Ovary (tissue), 9 donors: Measurements from ENCODE around the gene CABLES1. TPM values are rescaled to one million over a fixed set of nuclear protein-coding genes. Genes with fewer than 3 reads are reported as not detected.

Experiments
- DNase-seq, 5 donors: peaks; one replicate each; pipeline ENCODE4 v3.0.0-alpha.2; 2019 to 2020
- H3K27ac ChIP-seq, 2 donors: fragments of 200-600 bp; one replicate each; pipeline versions ENCODE4 v1.5.1 to v1.8.0; 2019 to 2022
- H3K27me3 ChIP-seq: fragments of 200-600 bp; one replicate; pipeline ENCODE4 v1.8.0; 2022
- H3K36me3 ChIP-seq: fragments of 200-600 bp; sonication (generic); one replicate; pipeline ENCODE4 v1.5.1; 2019
- H3K4me1 ChIP-seq: one replicate; pipeline ENCODE4 v1.8.1; 2013; ENCODE audit warnings: mild to moderate bottlenecking, moderate library complexity; ENCODE audit not compliant: insufficient read depth
- H3K4me3 ChIP-seq: fragments of 200-600 bp; sonication (generic); one replicate; pipeline ENCODE4 v1.5.1; 2017
- H3K9me3 ChIP-seq, 2 donors: fragments of 200-600 bp in 1 of 2; sonication (generic) in 1 of 2; one replicate each; pipeline versions ENCODE4 v1.5.1 to v1.8.1; 2013 to 2019; ENCODE audit warnings: mild to moderate bottlenecking in 1 of 2, moderate library complexity in 1 of 2
- EP300 ChIP-seq: sonication (generic); formaldehyde crosslinking; IDR thresholded peaks from one replicate; pipeline ENCODE4 v1.6.1; 2017; ENCODE audit warnings: antibody characterized with exemption
- POLR2A ChIP-seq: fragments of 450-650 bp; IDR thresholded peaks from one replicate; pipeline ENCODE4 v1.6.1; 2017; ENCODE audit warnings: antibody characterized with exemption, mild to moderate bottlenecking, moderate library complexity
- WGBS, 3 donors: extraction: QIAGEN DNeasy Blood & Tissue Kit in 1 of 3; methylation state at CpG; one replicate each; pipeline versions ENCODE4 v1.1.5 to v1.1.7; 2013 to 2017; 5-methylcytosine and 5-hydroxymethylcytosine counted together
- intact Hi-C, 4 donors: fragments of 100-400 bp; cut with DNase I; formaldehyde crosslinking; loops; one replicate each; pipeline versions ENCODE4 v1.11.0 to v1.15.1; 2022 to 2023
- polyA plus RNA-seq, 2 donors: library from polyadenylated mRNA; stranded (reverse); fragments of 200-250 nt in 1 of 2; fragments of 350-450 nt in 1 of 2; fragmentation: Illumina TruSeq in 1 of 2; extraction: RNeasy Lipid Tissue Mini Kit (QIAGEN cat#74804) in 1 of 2; gene quantifications; one replicate each; pipeline ENCODE4 v1.2.3, GENCODE V29; 2013 to 2014
- total RNA-seq, 7 donors: library from RNA; depleted of rRNA in 2 of 7; stranded (reverse); fragments of >200 nt in 2 of 7; fragmentation: NEBNext Ultra II Directional in 3 of 7; extraction: Animal tissue kit (Norgen Biotek cat#: 25700) in 3 of 7; gene quantifications; one replicate each; pipeline versions ENCODE4 v1.1.0 to v1.2.4, GENCODE V29; 2016 to 2023
- TF ChIP-seq, protein P1 (sequence below), 3 donors: fragments of 450-650 bp in 2 of 3; fragments of 200-600 bp in 1 of 3; IDR thresholded peaks; one replicate each; pipeline versions ENCODE4 v1.5.1 to v1.8.0; 2016 to 2022; ENCODE audit warnings: antibody characterized with exemption in 3 of 3, mild to moderate bottlenecking in 1 of 3
- donor health status: DM: no; HTN: no; CAD: no; lungs with moderate emphysema.
- donor health status: DM: no; HTN: no; CAD: no.
- donor health status: Bipolar disorder and iron deficiency.
- donor health status: DM: yes; HTN: yes; CAD: no.
- donor health status: DM: no; HTN: no; CAD: no.
- donor health status: DM: yes; HTN: yes; CAD: no.

The CABLES1 gene
- total and polyA plus RNA-seq, 9 donors: 2.6 to 8.9 (median 5.3) TPM

DNA sequence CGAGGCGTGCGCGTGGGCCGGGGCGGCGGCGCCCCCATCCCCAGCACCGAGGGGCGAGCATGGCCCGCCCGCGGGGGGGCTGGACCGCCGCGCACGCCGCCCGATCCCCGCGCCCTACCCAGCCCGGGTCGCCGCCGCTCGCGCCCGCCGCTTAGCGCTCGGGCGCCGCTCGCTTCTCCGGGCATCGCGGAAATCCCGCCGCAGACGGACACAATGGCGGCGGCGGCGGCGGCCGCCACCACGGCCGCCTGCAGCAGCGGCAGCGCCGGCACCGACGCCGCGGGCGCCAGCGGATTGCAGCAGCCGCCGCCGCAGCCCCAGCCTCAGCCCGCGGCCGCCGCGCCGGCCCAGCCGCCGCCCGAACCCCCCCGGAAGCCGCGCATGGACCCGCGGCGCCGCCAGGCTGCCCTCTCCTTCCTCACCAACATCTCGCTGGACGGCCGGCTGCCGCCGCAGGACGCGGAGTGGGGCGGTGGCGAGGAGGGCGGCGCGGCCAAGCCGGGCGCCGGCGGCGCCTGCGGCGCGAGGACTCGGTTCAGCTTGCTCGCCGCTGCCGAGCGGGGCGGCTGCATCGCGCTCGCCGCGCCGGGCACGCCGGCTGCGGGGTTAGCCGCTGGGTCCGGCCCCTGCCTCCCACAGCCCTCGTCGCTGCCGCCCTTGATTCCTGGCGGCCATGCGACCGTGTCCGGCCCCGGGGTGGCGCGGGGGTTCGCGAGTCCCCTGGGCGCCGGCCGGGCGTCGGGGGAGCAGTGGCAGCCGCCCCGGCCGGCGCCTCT is 453 bp downstream of the CABLES1 start:
- 0% methylated on average over 44 to 131 of the region's 134 CpGs for WGBS, 3 donors
- Histone ChIP-seq H3K4me3 (peak overlapping the region; percentile 56), H3K27me3 (no peaks in the 10 kb centered on the region), H3K9me3 (no peaks in the 10 kb centered on the region), H3K4me1 (no peaks in the 10 kb centered on the region), H3K36me3 (no peaks in the 10 kb centered on the region), H3K27ac (peak overlapping the region; percentile 45 to 63)
- peak; percentile 12 to 55 (median 38) for DNase-seq
- intact Hi-C loops: loop anchor here (2.0 to 10.0 kb wide), 7 partner anchors 89 to 273 kb away; no protein-coding TSS in a partner anchor
- TF ChIP-seq, protein P1, sequence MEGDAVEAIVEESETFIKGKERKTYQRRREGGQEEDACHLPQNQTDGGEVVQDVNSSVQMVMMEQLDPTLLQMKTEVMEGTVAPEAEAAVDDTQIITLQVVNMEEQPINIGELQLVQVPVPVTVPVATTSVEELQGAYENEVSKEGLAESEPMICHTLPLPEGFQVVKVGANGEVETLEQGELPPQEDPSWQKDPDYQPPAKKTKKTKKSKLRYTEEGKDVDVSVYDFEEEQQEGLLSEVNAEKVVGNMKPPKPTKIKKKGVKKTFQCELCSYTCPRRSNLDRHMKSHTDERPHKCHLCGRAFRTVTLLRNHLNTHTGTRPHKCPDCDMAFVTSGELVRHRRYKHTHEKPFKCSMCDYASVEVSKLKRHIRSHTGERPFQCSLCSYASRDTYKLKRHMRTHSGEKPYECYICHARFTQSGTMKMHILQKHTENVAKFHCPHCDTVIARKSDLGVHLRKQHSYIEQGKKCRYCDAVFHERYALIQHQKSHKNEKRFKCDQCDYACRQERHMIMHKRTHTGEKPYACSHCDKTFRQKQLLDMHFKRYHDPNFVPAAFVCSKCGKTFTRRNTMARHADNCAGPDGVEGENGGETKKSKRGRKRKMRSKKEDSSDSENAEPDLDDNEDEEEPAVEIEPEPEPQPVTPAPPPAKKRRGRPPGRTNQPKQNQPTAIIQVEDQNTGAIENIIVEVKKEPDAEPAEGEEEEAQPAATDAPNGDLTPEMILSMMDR (IDR thresholded peaks at IDR 0.05): no peak
- TF ChIP-seq POLR2A (no peak), EP300 (no peak)

DNA sequence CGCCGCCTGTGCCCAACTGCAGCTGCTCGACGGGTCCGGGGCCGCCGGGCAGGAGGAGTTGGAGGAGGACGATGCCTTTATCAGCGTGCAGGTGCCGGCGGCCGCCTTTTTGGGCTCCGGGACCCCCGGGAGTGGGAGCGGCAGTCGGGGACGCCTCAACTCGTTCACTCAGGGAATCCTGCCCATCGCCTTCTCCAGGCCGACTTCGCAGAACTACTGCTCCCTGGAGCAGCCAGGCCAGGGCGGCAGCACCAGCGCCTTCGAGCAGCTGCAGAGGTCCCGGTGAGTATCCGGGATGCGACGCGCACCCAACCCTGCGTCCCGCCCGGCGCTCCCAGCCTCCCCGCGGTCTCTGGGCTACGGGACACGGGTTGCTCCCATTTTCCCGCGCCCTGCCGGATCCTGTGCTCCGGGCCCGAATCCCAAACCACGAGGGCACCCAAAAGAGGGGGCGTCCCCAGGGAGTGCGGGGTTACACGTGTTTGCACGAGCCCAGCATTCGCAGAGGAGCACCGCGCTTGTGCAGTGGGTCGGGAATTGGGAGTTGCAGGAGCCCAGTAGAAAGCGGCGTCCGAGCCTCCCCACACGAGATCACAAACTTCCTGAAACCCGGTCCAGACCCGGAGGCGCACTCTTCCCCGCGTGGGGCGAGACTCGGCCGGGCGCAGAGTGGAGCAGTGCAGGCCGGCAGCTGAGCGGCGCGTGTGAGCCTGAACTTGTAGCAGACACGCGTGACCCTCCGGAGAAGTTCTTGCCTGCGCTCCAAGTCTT is 1.2 kb downstream of the CABLES1 start:
- TF ChIP-seq, protein P1 (IDR thresholded peaks at IDR 0.05): no peak
- TF ChIP-seq EP300: no peak
- TF ChIP-seq POLR2A: no peak
- no peaks in the 10 kb centered on the region for H3K27me3 ChIP-seq
- DNase-seq: peak; percentile 39 to 61 (median 48)
- no peaks in the 10 kb centered on the region for H3K9me3 ChIP-seq
- WGBS, 3 donors: 2 to 12% (median 8%) methylated on average over 58 to 72 of the region's 72 CpGs
- no peaks in the 10 kb centered on the region for H3K36me3 ChIP-seq
- H3K4me1 ChIP-seq: peaks cover 2% of the 10 kb centered on the region
- intact Hi-C loops: loop anchor here in 3 of 4 donors (5.0 to 10.0 kb wide), 6 partner anchors 88 to 268 kb away; no protein-coding TSS in a partner anchor
- peak overlapping the region in 1 of 2 donors; percentile 63 for H3K27ac ChIP-seq
- peak overlapping the region; percentile 56 for H3K4me3 ChIP-seq

DNA sequence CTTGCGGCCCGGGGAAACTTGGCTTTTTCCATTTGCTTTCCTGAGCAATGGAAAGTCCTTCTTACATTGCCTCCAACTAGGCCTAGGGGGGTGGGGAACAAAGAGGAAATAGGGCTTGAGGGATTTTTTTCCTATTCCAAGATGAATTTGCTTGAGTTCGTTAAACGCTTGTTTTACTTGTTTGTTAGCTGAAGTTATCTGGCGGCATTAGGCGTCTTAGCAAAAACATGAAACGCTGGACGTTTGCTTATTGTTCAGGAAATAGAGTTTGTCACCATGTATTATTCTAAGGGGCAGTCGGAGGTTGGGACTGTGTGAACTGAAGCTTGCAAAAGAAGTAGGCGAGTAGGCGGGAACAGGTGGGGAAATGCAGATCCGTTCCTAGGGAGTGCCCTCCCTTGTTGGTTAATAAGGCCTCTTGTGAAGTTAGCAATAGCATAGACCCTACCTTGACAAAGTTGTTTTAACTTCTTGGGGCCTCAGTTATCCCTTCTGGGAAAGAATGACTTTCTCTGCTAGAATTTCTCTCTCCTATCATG is 1.9 kb downstream of the CABLES1 start:
- WGBS, 3 donors: 43 to 63% (median 58%) methylated on average over 12 of the region's 12 CpGs
- no peak for DNase-seq
- Histone ChIP-seq H3K27ac (peak overlapping the region in 1 of 2 donors; percentile 63), H3K9me3 (no peaks in the 10 kb centered on the region), H3K27me3 (no peaks in the 10 kb centered on the region), H3K36me3 (no peaks in the 10 kb centered on the region), H3K4me3 (peak overlapping the region; percentile 56), H3K4me1 (peaks cover 6% of the 10 kb centered on the region)
- TF ChIP-seq POLR2A (no peak), EP300 (no peak)
- TF ChIP-seq, protein P1 (IDR thresholded peaks at IDR 0.05): no peak
- intact Hi-C loops: loop anchor here in 3 of 4 donors (5.0 to 10.0 kb wide), 6 partner anchors 88 to 268 kb away; no protein-coding TSS in a partner anchor

DNA sequence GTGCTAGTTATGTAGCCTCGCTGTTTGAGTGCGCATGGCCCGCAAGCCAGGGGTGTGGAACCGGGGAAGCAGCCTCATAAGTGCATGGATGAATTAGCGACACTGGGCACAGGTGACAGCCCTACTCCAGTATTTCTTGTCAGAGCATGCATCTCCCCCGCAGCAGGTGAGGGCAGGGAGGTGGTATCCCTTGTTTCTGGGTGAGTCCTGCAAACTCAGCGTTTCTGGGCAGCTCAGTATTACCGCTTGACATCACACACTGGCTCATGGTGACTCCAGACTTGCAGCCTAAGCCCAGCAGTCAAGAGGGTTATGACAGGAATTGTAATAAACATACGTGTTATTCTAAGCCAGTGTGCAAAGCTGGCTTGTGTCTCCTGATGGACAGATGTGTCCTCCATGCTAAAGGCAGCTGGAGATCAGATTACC is 2.5 kb downstream of the CABLES1 start:
- Histone ChIP-seq H3K4me3 (no peak overlapping the region), H3K27me3 (no peaks in the 10 kb centered on the region), H3K9me3 (no peaks in the 10 kb centered on the region), H3K36me3 (no peaks in the 10 kb centered on the region), H3K4me1 (peaks cover 6% of the 10 kb centered on the region), H3K27ac (no peak overlapping the region)
- no peak for DNase-seq
- TF ChIP-seq POLR2A: no peak
- no peak for TF ChIP-seq EP300
- TF ChIP-seq, protein P1 (IDR thresholded peaks at IDR 0.05): no peak
- intact Hi-C loops: loop anchor here in 3 of 4 donors (5.0 to 10.0 kb wide), 6 partner anchors 87 to 267 kb away; no protein-coding TSS in a partner anchor
- WGBS, 3 donors: 92 to 95% (median 94%) methylated on average over 9 of the region's 9 CpGs
